A673 (cell line): Measurements from ENCODE around the gene BTN1A1.

Experiments used
- EZH2 ChIP-seq: fragments of 200-600 bp; sonication (generic); IDR thresholded peaks from 2 replicates; pipeline ENCODE4 v1.6.1; 2017; ENCODE audit warnings: borderline replicate concordance, low read depth, mild to moderate bottlenecking, mixed read lengths, antibody characterized with exemption, low read length; ENCODE audit not compliant: poor library complexity, severe bottlenecking
- TF ChIP-seq, protein P1 (sequence below): fragments of 300-800, 200-600 bp; sonication (generic); conservative IDR thresholded peaks from 2 replicates; pipeline ENCODE4 v1.5.1; 2017; ENCODE audit warnings: low read depth, mild to moderate bottlenecking, antibody characterized with exemption, low read length, moderate library complexity, mixed read lengths

- TF ChIP-seq, protein P1, sequence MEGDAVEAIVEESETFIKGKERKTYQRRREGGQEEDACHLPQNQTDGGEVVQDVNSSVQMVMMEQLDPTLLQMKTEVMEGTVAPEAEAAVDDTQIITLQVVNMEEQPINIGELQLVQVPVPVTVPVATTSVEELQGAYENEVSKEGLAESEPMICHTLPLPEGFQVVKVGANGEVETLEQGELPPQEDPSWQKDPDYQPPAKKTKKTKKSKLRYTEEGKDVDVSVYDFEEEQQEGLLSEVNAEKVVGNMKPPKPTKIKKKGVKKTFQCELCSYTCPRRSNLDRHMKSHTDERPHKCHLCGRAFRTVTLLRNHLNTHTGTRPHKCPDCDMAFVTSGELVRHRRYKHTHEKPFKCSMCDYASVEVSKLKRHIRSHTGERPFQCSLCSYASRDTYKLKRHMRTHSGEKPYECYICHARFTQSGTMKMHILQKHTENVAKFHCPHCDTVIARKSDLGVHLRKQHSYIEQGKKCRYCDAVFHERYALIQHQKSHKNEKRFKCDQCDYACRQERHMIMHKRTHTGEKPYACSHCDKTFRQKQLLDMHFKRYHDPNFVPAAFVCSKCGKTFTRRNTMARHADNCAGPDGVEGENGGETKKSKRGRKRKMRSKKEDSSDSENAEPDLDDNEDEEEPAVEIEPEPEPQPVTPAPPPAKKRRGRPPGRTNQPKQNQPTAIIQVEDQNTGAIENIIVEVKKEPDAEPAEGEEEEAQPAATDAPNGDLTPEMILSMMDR = no peak
- TF ChIP-seq EZH2 = no peak
Observed at GRCh38 chr6:26486358-26486757, 13.7 kb upstream of the BTN1A1 start.
